Measurements from ENCODE around the gene SMKR1. TPM values are rescaled to one million over a fixed set of nuclear protein-coding genes. Genes with fewer than 3 reads are reported as not detected.

Gene SMKR1
- polyA plus RNA-seq, 1 donor (not counting 4 experiments of a cell fraction or from before 2014, with no cell fraction given), result 0.76 TPM

GRCh38 chr7:129553899-129554461 is 51.6 kb downstream of the SMKR1 start:
- Histone ChIP-seq H3K79me2 (ENCODE audit: control insufficient read depth, insufficient read depth, low read length) (no peaks in the 10 kb centered on the region), H3K27ac (ENCODE audit: control insufficient read depth, insufficient read depth, low read length) (no peak overlapping the region), H2AFZ (ENCODE audit: control insufficient read depth, low read length) (no peak overlapping the region), H3K36me3 (ENCODE audit: control insufficient read depth in 2 of 2, extremely low read depth in 1 of 2, insufficient read depth in 2 of 2, low read length in 2 of 2) (no peaks in the 10 kb centered on the region), H3K4me3 (ENCODE audit: control insufficient read depth in 2 of 3, extremely low read depth in 1 of 3, insufficient read depth in 2 of 3, low read depth in 1 of 3, low read length in 3 of 3) (no peak overlapping the region), H3K9ac (ENCODE audit: control insufficient read depth, extremely low read depth, insufficient read depth, low read length) (no peak overlapping the region), H3K4me1 (ENCODE audit: control insufficient read depth, extremely low read depth, insufficient read depth, low read length) (peaks cover 5% of the 10 kb centered on the region), H3K9me1 (ENCODE audit: control insufficient read depth, extremely low read depth, insufficient read depth, low read length) (no peaks in the 10 kb centered on the region), H4K20me1 (ENCODE audit: control insufficient read depth, extremely low read depth, insufficient read depth, low read length) (no peaks in the 10 kb centered on the region), H3K27me3 (ENCODE audit: control insufficient read depth, extremely low read depth, insufficient read depth, low read length) (peaks cover 3% of the 10 kb centered on the region), H3K4me2 (ENCODE audit: control insufficient read depth, extremely low read depth, insufficient read depth, low read depth, low read length) (no peak overlapping the region), H3K9me3 (ENCODE audit: control insufficient read depth, low read depth, low read length) (no peaks in the 10 kb centered on the region)
- DNase-seq (ENCODE audit: low read depth, low spot score), result no peak
- no peak for TF ChIP-seq CTCF (optimal IDR thresholded peaks at IDR 0.05 in 1 of 3, IDR thresholded peaks at IDR 0.05 in 1 of 3, conservative IDR thresholded peaks at IDR 0.05 in 1 of 3; ENCODE audit: extremely low read depth in 1 of 3, insufficient read depth in 2 of 3, low read length in 3 of 3)
- TF ChIP-seq EZH2 (IDR thresholded peaks at IDR 0.05; ENCODE audit: low read length), result no peak
- dilution Hi-C loops (cut with MboI; ENCODE audit: extremely low pct_ligation_motif_present, low sequenced_read_pairs), result no loop called here
- no peak for FAIRE-seq

- dilution Hi-C loops (cut with MboI; ENCODE audit: extremely low pct_ligation_motif_present, low sequenced_read_pairs), result no loop called here
- Histone ChIP-seq H4K20me1 (ENCODE audit: control insufficient read depth, extremely low read depth, insufficient read depth, low read length) (no peaks in the 10 kb centered on the region), H3K4me2 (ENCODE audit: control insufficient read depth, extremely low read depth, insufficient read depth, low read depth, low read length) (no peak overlapping the region), H3K9ac (ENCODE audit: control insufficient read depth, extremely low read depth, insufficient read depth, low read length) (no peak overlapping the region), H3K79me2 (ENCODE audit: control insufficient read depth, insufficient read depth, low read length) (no peaks in the 10 kb centered on the region), H3K36me3 (ENCODE audit: control insufficient read depth in 2 of 2, extremely low read depth in 1 of 2, insufficient read depth in 2 of 2, low read length in 2 of 2) (no peaks in the 10 kb centered on the region), H3K9me1 (ENCODE audit: control insufficient read depth, extremely low read depth, insufficient read depth, low read length) (no peaks in the 10 kb centered on the region), H2AFZ (ENCODE audit: control insufficient read depth, low read length) (no peak overlapping the region), H3K4me3 (ENCODE audit: control insufficient read depth in 2 of 3, extremely low read depth in 1 of 3, insufficient read depth in 2 of 3, low read depth in 1 of 3, low read length in 3 of 3) (no peak overlapping the region), H3K9me3 (ENCODE audit: control insufficient read depth, low read depth, low read length) (no peaks in the 10 kb centered on the region), H3K27me3 (ENCODE audit: control insufficient read depth, extremely low read depth, insufficient read depth, low read length) (peaks cover 5% of the 10 kb centered on the region), H3K4me1 (ENCODE audit: control insufficient read depth, extremely low read depth, insufficient read depth, low read length) (no peaks in the 10 kb centered on the region), H3K27ac (ENCODE audit: control insufficient read depth, insufficient read depth, low read length) (no peak overlapping the region)
- DNase-seq (ENCODE audit: low read depth, low spot score), result no peak
- no peak for FAIRE-seq
- TF ChIP-seq EZH2 (IDR thresholded peaks at IDR 0.05; ENCODE audit: low read length), result no peak
- TF ChIP-seq CTCF (optimal IDR thresholded peaks at IDR 0.05 in 1 of 3, IDR thresholded peaks at IDR 0.05 in 1 of 3, conservative IDR thresholded peaks at IDR 0.05 in 1 of 3; ENCODE audit: extremely low read depth in 1 of 3, insufficient read depth in 2 of 3, low read length in 3 of 3), result no peak
These were observed 54.3 kb downstream of the SMKR1 start for GRCh38 chr7:129556607-129557133.

Data from keratinocyte (primary cell).